Activated CD4-positive, alpha-beta memory T cell treated with anti-CD3 and anti-CD28 coated beads, Interleukin-2, amount 10 ng/mL, durations not matched to agents 7 days and 5 days (primary cell): Measurements from ENCODE around the gene SEPTIN3. TPM values are rescaled to one million over a fixed set of nuclear protein-coding genes. Genes with fewer than 3 reads are reported as not detected.

Experiments
- CTCF ChIA-PET: fragments of 350-600 bp; sonication (Branson Sonifier 250); formaldehyde crosslinking; loops from one replicate; lab custom pipeline; 2021; ENCODE audit warnings: antibody characterized with exemption, inconsistent platforms; lab: Charles Lee
- POLR2A ChIA-PET: fragments of 350-600 bp; sonication (Branson Sonifier 250); formaldehyde crosslinking; loops from one replicate; lab custom pipeline; 2021; ENCODE audit warnings: antibody characterized with exemption; lab: Charles Lee
- DNase-seq: peaks from one replicate; pipeline ENCODE4 v3.0.0-alpha.2; 2020
- H3K27ac Mint-ChIP-seq: one replicate; pipeline ENCODE4 v1.8.0; 2021; ENCODE audit warnings: mild to moderate bottlenecking, mixed read lengths
- H3K27me3 Mint-ChIP-seq: one replicate; pipeline ENCODE4 v1.8.0; 2021; ENCODE audit warnings: mixed read lengths
- H3K36me3 Mint-ChIP-seq: one replicate; pipeline ENCODE4 v1.8.0; 2021; ENCODE audit warnings: low read depth, mixed read lengths
- H3K4me1 Mint-ChIP-seq: one replicate; pipeline ENCODE4 v1.8.0; 2021; ENCODE audit warnings: mixed read lengths
- H3K4me3 Mint-ChIP-seq: one replicate; pipeline ENCODE4 v1.8.0; 2021; ENCODE audit warnings: mild to moderate bottlenecking, mixed read lengths
- H3K9me3 Mint-ChIP-seq: one replicate; pipeline ENCODE4 v1.8.0; 2021; ENCODE audit warnings: mixed read lengths
- total RNA-seq, 2 experiments: library from RNA; stranded (reverse); gene quantifications; one replicate each; pipeline ENCODE4 v1.2.3, GENCODE V29; 2021

Gene SEPTIN3
- total RNA-seq, 2 experiments from 2014 or later = 2.8 to 3.2 TPM

- no peak for DNase-seq
- no peaks in the 10 kb centered on the region for H3K9me3 Mint-ChIP-seq
- POLR2A ChIA-PET = interaction anchor here (1.0 to 1.2 kb wide), 4 partner anchors 9 to 75 kb away, joined by 3 to 4 read pairs (median 3); partner anchors contain the start of gene CENPM
- H3K27me3 Mint-ChIP-seq = no peaks in the 10 kb centered on the region
- H3K27ac Mint-ChIP-seq = no peak overlapping the region
- CTCF ChIA-PET = interaction anchor here (1.4 kb wide), 1 partner anchor 8 kb away, joined by 12 read pairs; the partner anchor contains the start of gene TNFRSF13C
- no peak overlapping the region for H3K4me3 Mint-ChIP-seq
- peaks cover 2% of the 10 kb centered on the region for H3K4me1 Mint-ChIP-seq
- peaks cover 19% of the 10 kb centered on the region for H3K36me3 Mint-ChIP-seq
These were observed 35.6 kb upstream of the SEPTIN3 start for GRCh38 chr22:41933411-41934177.

GRCh38 chr22:41934284-41935014 lies 34.8 kb upstream of the SEPTIN3 start:
- peaks cover 28% of the 10 kb centered on the region for H3K36me3 Mint-ChIP-seq
- no peak overlapping the region for H3K4me3 Mint-ChIP-seq
- DNase-seq = no peak
- peaks cover 9% of the 10 kb centered on the region for H3K4me1 Mint-ChIP-seq
- CTCF ChIA-PET = interaction anchor here (1.4 kb wide), 1 partner anchor 8 kb away, joined by 12 read pairs; the partner anchor contains the start of gene TNFRSF13C
- POLR2A ChIA-PET = interaction anchor here (1.0 to 1.2 kb wide), 3 partner anchors 12 to 75 kb away, joined by 3 to 4 read pairs (median 3); partner anchors contain the start of gene CENPM
- no peak overlapping the region for H3K27ac Mint-ChIP-seq
- no peaks in the 10 kb centered on the region for H3K9me3 Mint-ChIP-seq
- no peaks in the 10 kb centered on the region for H3K27me3 Mint-ChIP-seq

GRCh38 chr22:41935015-41935351 lies 34.3 kb upstream of the SEPTIN3 start:
- CTCF ChIA-PET = interaction anchor here (1.4 kb wide), 1 partner anchor 9 kb away, joined by 12 read pairs; the partner anchor contains the start of gene TNFRSF13C
- H3K9me3 Mint-ChIP-seq = no peaks in the 10 kb centered on the region
- H3K27me3 Mint-ChIP-seq = no peaks in the 10 kb centered on the region
- DNase-seq = no peak
- POLR2A ChIA-PET = interaction anchor here (1.0 to 1.2 kb wide), 3 partner anchors 12 to 76 kb away, joined by 3 to 4 read pairs (median 3); partner anchors contain the start of gene CENPM
- H3K4me3 Mint-ChIP-seq = no peak overlapping the region
- peaks cover 32% of the 10 kb centered on the region for H3K36me3 Mint-ChIP-seq
- no peak overlapping the region for H3K27ac Mint-ChIP-seq
- peaks cover 15% of the 10 kb centered on the region for H3K4me1 Mint-ChIP-seq

GRCh38 chr22:41935509-41935908 lies 33.7 kb upstream of the SEPTIN3 start:
- ChIA-PET POLR2A (interaction anchor here (0.9 to 2.6 kb wide), 4 partner anchors 9 to 283 kb away, joined by 3 to 9 read pairs (median 6); partner anchors contain the start of genes CENPM and TNFRSF13C), CTCF (interaction anchor here (0.7 kb wide), 1 partner anchor 21 kb away, joined by 3 read pairs; no protein-coding TSS in a partner anchor)
- Mint-ChIP-seq H3K27ac (no peak overlapping the region), H3K4me1 (peaks cover 20% of the 10 kb centered on the region), H3K36me3 (peaks cover 34% of the 10 kb centered on the region), H3K4me3 (no peak overlapping the region), H3K27me3 (no peaks in the 10 kb centered on the region), H3K9me3 (no peaks in the 10 kb centered on the region)
- no peak for DNase-seq

- ChIA-PET POLR2A (interaction anchor here (1.0 to 2.6 kb wide), 5 partner anchors 10 to 104 kb away, joined by 3 to 9 read pairs (median 4); partner anchors contain the start of genes CENPM, SREBF2 and TNFRSF13C), CTCF (interaction anchor here (1.2 kb wide), 1 partner anchor 11 kb away, joined by 4 read pairs; no protein-coding TSS in a partner anchor)
- Mint-ChIP-seq H3K4me1 (peaks cover 33% of the 10 kb centered on the region), H3K27me3 (no peaks in the 10 kb centered on the region), H3K27ac (no peak overlapping the region), H3K4me3 (no peak overlapping the region), H3K36me3 (peaks cover 47% of the 10 kb centered on the region), H3K9me3 (no peaks in the 10 kb centered on the region)
- no peak for DNase-seq
These were observed 32.4 kb upstream of the SEPTIN3 start for GRCh38 chr22:41936894-41937169.

- DNase-seq = peak; percentile 98
- Mint-ChIP-seq H3K36me3 (peaks cover 72% of the 10 kb centered on the region), H3K4me1 (peaks cover 62% of the 10 kb centered on the region), H3K9me3 (no peaks in the 10 kb centered on the region), H3K27ac (peak overlapping the region; percentile 99), H3K27me3 (no peaks in the 10 kb centered on the region), H3K4me3 (peak overlapping the region; percentile 76)
- ChIA-PET CTCF (interaction anchor here (0.9 to 2.6 kb wide), 22 partner anchors 9 to 539 kb away, joined by 3 to 64 read pairs (median 5); partner anchors contain the start of genes CCDC134, MEI1, NDUFA6 and TNFRSF13C), POLR2A (interaction anchor here (0.7 to 3.8 kb wide), 34 partner anchors 13 to 674 kb away, joined by 3 to 36 read pairs (median 5); partner anchors contain the start of genes CCDC134, DESI1, MEI1 and NAGA)
These were observed 29.0 kb upstream of the SEPTIN3 start for GRCh38 chr22:41939981-41940831.

- peaks cover 67% of the 10 kb centered on the region for H3K4me1 Mint-ChIP-seq
- H3K4me3 Mint-ChIP-seq = peak overlapping the region; percentile 76
- no peaks in the 10 kb centered on the region for H3K9me3 Mint-ChIP-seq
- H3K27me3 Mint-ChIP-seq = no peaks in the 10 kb centered on the region
- POLR2A ChIA-PET = interaction anchor here (0.6 to 3.8 kb wide), 34 partner anchors 14 to 673 kb away, joined by 3 to 36 read pairs (median 5); partner anchors contain the start of genes CCDC134, DESI1, MEI1 and NAGA
- peak; percentile 91 for DNase-seq
- CTCF ChIA-PET = interaction anchor here (0.6 to 2.6 kb wide), 27 partner anchors 9 to 539 kb away, joined by 3 to 64 read pairs (median 4); partner anchors contain the start of genes CCDC134, MEI1, NDUFA6 and SREBF2
- H3K36me3 Mint-ChIP-seq = peaks cover 77% of the 10 kb centered on the region
- H3K27ac Mint-ChIP-seq = peak overlapping the region; percentile 99
These were observed 28.1 kb upstream of the SEPTIN3 start for GRCh38 chr22:41940832-41941765.

- CTCF ChIA-PET = interaction anchor here (0.8 to 2.8 kb wide), 8 partner anchors 20 to 277 kb away, joined by 3 to 16 read pairs (median 5); partner anchors contain the start of genes CCDC134 and SREBF2
- Mint-ChIP-seq H3K27ac (peak overlapping the region; percentile 89), H3K36me3 (peaks cover 62% of the 10 kb centered on the region), H3K9me3 (no peaks in the 10 kb centered on the region), H3K4me1 (peaks cover 80% of the 10 kb centered on the region), H3K4me3 (peak overlapping the region; percentile 63), H3K27me3 (no peaks in the 10 kb centered on the region)
- no peak for DNase-seq
- POLR2A ChIA-PET = interaction anchor here (0.6 to 2.0 kb wide), 8 partner anchors 18 to 280 kb away, joined by 3 to 7 read pairs (median 6); partner anchors contain the start of genes CCDC134, SNU13, SREBF2 and TNFRSF13C
These were observed 25.5 kb upstream of the SEPTIN3 start for GRCh38 chr22:41943661-41944209.

GRCh38 chr22:41946629-41947423 lies 22.4 kb upstream of the SEPTIN3 start, which contains the start of gene CENPM:
Gene CENPM (minus strand): TSS chr22:41947152. CDS start chr22:41947076, 76 bp downstream.
- H3K36me3 Mint-ChIP-seq = peaks cover 36% of the 10 kb centered on the region
- H3K4me3 Mint-ChIP-seq = peak within 1 kb of the TSS; percentile 88
- peaks cover 55% of the 10 kb centered on the region for H3K4me1 Mint-ChIP-seq
- no peaks in the 10 kb centered on the region for H3K27me3 Mint-ChIP-seq
- peak; percentile 94 for DNase-seq
- H3K9me3 Mint-ChIP-seq = no peaks in the 10 kb centered on the region
- H3K27ac Mint-ChIP-seq = peak within 1 kb of the TSS; percentile 85
- ChIA-PET POLR2A (interaction anchor here (0.6 to 2.6 kb wide), 41 partner anchors 9 to 668 kb away, joined by 3 to 39 read pairs (median 5); partner anchors contain the start of genes CCDC134, DESI1, MEI1 and NDUFA6), CTCF (interaction anchor here (0.6 to 2.1 kb wide), 25 partner anchors 11 to 1601 kb away, joined by 3 to 17 read pairs (median 4); partner anchors contain the start of genes CCDC134, MEI1, SREBF2 and TEF)
